ACC112 (cell line): ENCODE data around the gene GABBR2.

ENCODE experiments used
- H2AFZ ChIP-seq: fragments of 200-600 bp; sonication (generic); one replicate; pipeline ENCODE4 v1.6.0; 2017; ENCODE audit warnings: antibody characterized with exemption, low read length; ENCODE audit not compliant: unreplicated experiment
- H3K27ac ChIP-seq: fragments of 200-600 bp; sonication (generic); 2 replicates; pipeline ENCODE4 v1.5.1; 2014; ENCODE audit warnings: low read depth, mild to moderate bottlenecking, antibody characterized with exemption, low read length, moderate library complexity
- H3K27me3 ChIP-seq: fragments of 200-600 bp; sonication (generic); 2 replicates; pipeline ENCODE4 v1.6.1; 2014; ENCODE audit warnings: mild to moderate bottlenecking, antibody characterized with exemption, low read length, moderate library complexity, mixed read lengths; ENCODE audit not compliant: insufficient read depth
- H3K36me3 ChIP-seq: fragments of 200-600 bp; sonication (generic); 2 replicates; pipeline ENCODE4 v1.6.1; 2016; ENCODE audit warnings: mild to moderate bottlenecking, antibody characterized with exemption, low read length, moderate library complexity, mixed read lengths; ENCODE audit not compliant: insufficient read depth
- H3K4me1 ChIP-seq: fragments of 200-600 bp; sonication (generic); one replicate; pipeline ENCODE4 v1.6.1; 2016; ENCODE audit warnings: low read length, mixed read lengths; ENCODE audit not compliant: insufficient read depth, unreplicated experiment, control insufficient read depth
- H3K4me3 ChIP-seq: fragments of 200-600 bp; sonication (generic); 2 replicates; pipeline ENCODE4 v1.5.1; 2014; ENCODE audit warnings: mild to moderate bottlenecking, low read depth, low read length
- H3K79me2 ChIP-seq: fragments of 200-600 bp; sonication (generic); one replicate; pipeline ENCODE4 v1.6.0; 2016; ENCODE audit warnings: low read length; ENCODE audit not compliant: control insufficient read depth, unreplicated experiment, insufficient read depth

GABBR2 gene

GRCh38 chr9:98365227-98365669 lies 343.5 kb downstream of the GABBR2 start:
- no peaks in the 10 kb centered on the region for H3K4me1 ChIP-seq
- H3K36me3 ChIP-seq, result peaks cover 9% of the 10 kb centered on the region; the same call in 1 of the 2 replicates
- no peaks in the 10 kb centered on the region for H3K79me2 ChIP-seq
- peak overlapping the region; percentile 27; the same call in 1 of the 2 replicates for H3K27ac ChIP-seq
- H3K4me3 ChIP-seq, result no peak overlapping the region
- no peaks in the 10 kb centered on the region for H3K27me3 ChIP-seq
- H2AFZ ChIP-seq, result no peak overlapping the region

- H2AFZ ChIP-seq, result no peak overlapping the region
- H3K27me3 ChIP-seq, result no peaks in the 10 kb centered on the region
- no peak overlapping the region for H3K4me3 ChIP-seq
- H3K4me1 ChIP-seq, result no peaks in the 10 kb centered on the region
- peaks cover 9% of the 10 kb centered on the region; the same call in 1 of the 2 replicates for H3K36me3 ChIP-seq
- no peaks in the 10 kb centered on the region for H3K79me2 ChIP-seq
- H3K27ac ChIP-seq, result no peak overlapping the region
Measured at GRCh38 chr9:98364086-98364485, 344.6 kb downstream of the GABBR2 start.

- no peak overlapping the region for H2AFZ ChIP-seq
- H3K27me3 ChIP-seq, result no peaks in the 10 kb centered on the region
- no peak overlapping the region for H3K27ac ChIP-seq
- peaks cover 1% of the 10 kb centered on the region for H3K4me1 ChIP-seq
- peaks cover 9% of the 10 kb centered on the region; the same call in 1 of the 2 replicates for H3K36me3 ChIP-seq
- H3K4me3 ChIP-seq, result no peak overlapping the region
- H3K79me2 ChIP-seq, result no peaks in the 10 kb centered on the region
Measured at GRCh38 chr9:98363644-98364043, 345.1 kb downstream of the GABBR2 start.

DNA sequence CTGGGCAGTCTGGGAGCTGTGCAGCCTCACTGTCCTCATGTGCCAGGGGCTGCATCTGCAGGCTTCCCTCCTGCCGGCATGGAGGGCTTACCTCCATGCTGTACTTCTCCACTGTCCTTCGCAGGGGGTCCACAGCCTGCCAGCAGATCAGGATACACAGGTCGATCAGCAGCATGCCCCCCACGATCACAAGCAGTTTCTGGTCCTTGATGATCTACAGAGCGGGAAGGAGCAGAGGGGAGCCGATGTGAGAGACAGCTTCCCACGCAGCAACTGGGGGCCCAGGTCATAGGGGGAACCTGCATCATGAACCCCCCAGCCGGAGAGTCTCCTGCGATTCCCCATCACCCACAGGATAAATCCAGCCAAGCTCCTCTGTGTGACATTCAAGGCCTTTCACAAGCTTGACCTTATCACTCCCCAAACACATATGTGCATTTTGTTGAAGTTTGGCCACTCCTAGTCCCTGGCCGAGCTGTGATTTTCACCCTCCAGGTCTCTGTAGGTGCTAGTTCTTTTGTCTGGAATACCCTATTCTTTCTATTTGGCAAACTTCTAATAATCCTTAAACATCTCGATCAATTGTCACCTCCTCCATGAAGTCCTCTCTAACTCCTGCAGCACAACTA lies 346.0 kb downstream of the GABBR2 start:
- no peaks in the 10 kb centered on the region for H3K27me3 ChIP-seq
- H3K4me3 ChIP-seq, result no peak overlapping the region
- H3K27ac ChIP-seq, result no peak overlapping the region
- H2AFZ ChIP-seq, result no peak overlapping the region
- H3K4me1 ChIP-seq, result peaks cover 10% of the 10 kb centered on the region
- no peaks in the 10 kb centered on the region for H3K79me2 ChIP-seq
- peaks cover 9% of the 10 kb centered on the region; the same call in 1 of the 2 replicates for H3K36me3 ChIP-seq

GRCh38 chr9:98361645-98362044 lies 347.1 kb downstream of the GABBR2 start:
- Histone ChIP-seq H3K4me1 (peaks cover 19% of the 10 kb centered on the region), H3K27ac (no peak overlapping the region), H3K4me3 (no peak overlapping the region), H3K27me3 (no peaks in the 10 kb centered on the region), H3K79me2 (no peaks in the 10 kb centered on the region), H2AFZ (no peak overlapping the region), H3K36me3 (peaks cover 9% of the 10 kb centered on the region; the same call in 1 of the 2 replicates)

- Histone ChIP-seq H3K27me3 (no peaks in the 10 kb centered on the region), H3K27ac (no peak overlapping the region), H3K4me3 (no peak overlapping the region), H2AFZ (no peak overlapping the region), H3K4me1 (peaks cover 30% of the 10 kb centered on the region), H3K36me3 (no peaks in the 10 kb centered on the region), H3K79me2 (no peaks in the 10 kb centered on the region)
Measured at GRCh38 chr9:98360176-98360708, 348.5 kb downstream of the GABBR2 start.

DNA sequence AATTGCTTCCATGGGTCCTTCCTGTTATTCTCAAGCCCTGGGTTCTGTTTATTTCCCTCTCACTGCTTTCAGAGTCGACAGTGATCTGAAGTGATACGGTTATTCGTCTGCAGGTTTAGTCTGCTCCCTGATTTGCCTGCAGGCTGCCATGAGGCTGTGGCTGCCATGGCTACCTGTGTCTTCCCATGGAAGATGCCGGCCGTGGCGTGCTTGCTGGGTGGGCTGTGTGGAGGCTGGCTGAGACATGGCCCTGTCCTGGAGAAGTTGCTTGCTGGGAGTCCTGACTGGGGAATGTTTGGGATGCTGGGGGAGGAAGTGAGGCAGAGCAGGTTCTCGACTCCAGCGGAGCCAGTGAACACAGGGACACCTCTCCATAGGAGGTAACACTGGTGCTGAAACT lies 349.2 kb downstream of the GABBR2 start:
- peaks cover 30% of the 10 kb centered on the region for H3K4me1 ChIP-seq
- H2AFZ ChIP-seq, result no peak overlapping the region
- no peak overlapping the region for H3K4me3 ChIP-seq
- no peaks in the 10 kb centered on the region for H3K79me2 ChIP-seq
- no peaks in the 10 kb centered on the region for H3K36me3 ChIP-seq
- no peak overlapping the region for H3K27ac ChIP-seq
- no peaks in the 10 kb centered on the region for H3K27me3 ChIP-seq

DNA sequence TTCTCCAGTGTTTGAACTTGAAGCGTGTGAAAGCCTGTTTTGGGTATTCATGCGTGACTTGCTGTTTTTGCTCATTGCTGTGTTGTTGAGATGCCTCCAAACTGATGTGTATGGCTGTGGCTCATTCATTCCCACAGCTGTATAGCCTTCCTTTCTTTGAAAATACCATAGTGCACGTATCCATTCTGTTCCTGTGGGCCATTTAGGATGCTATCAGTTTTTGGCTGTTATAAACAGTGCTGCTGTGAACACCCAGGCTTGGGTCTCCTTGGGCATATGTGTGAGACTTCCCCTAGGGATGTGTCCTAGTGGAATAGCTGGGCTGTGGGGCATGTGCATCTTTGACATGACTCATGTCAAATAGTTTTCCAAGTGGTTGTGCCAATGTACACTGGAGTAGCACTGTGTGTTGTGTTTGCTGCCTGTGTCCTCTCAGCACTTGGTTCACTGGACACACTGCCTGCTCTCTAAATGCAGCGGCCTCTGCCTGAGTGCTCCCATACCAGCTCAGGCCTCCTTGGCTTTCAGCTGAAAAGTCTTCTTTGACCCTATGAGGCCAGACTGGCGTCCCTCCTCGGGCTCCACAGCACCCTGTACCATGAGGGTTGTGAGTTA lies 350.7 kb downstream of the GABBR2 start:
- H3K4me3 ChIP-seq, result no peak overlapping the region
- peaks cover 30% of the 10 kb centered on the region for H3K4me1 ChIP-seq
- H3K79me2 ChIP-seq, result no peaks in the 10 kb centered on the region
- no peaks in the 10 kb centered on the region for H3K36me3 ChIP-seq
- no peak overlapping the region for H2AFZ ChIP-seq
- no peaks in the 10 kb centered on the region for H3K27me3 ChIP-seq
- H3K27ac ChIP-seq, result peak overlapping the region; percentile 97

GRCh38 chr9:98356953-98357690 lies 351.6 kb downstream of the GABBR2 start:
- Histone ChIP-seq H2AFZ (peak overlapping the region; percentile 42), H3K4me3 (peak overlapping the region; percentile 36), H3K27me3 (no peaks in the 10 kb centered on the region), H3K27ac (peak overlapping the region; percentile 97), H3K79me2 (no peaks in the 10 kb centered on the region), H3K4me1 (peaks cover 30% of the 10 kb centered on the region), H3K36me3 (no peaks in the 10 kb centered on the region)

GRCh38 chr9:98356326-98356725 lies 352.4 kb downstream of the GABBR2 start:
- Histone ChIP-seq H3K27ac (peak overlapping the region; percentile 97), H3K27me3 (no peaks in the 10 kb centered on the region), H3K79me2 (no peaks in the 10 kb centered on the region)

More at GRCh38 chr9:98356326-98356725, 352.4 kb downstream of the GABBR2 start:
- H3K4me1 ChIP-seq, result peaks cover 30% of the 10 kb centered on the region
- peak overlapping the region; percentile 3 for H2AFZ ChIP-seq
- no peaks in the 10 kb centered on the region for H3K36me3 ChIP-seq
- H3K4me3 ChIP-seq, result peak overlapping the region; percentile 36
